GM08714 (cell line): ENCODE results near the gene CNMD.

Experiments
- H3K4me3 ChIP-seq: fragments of 200-500 bp; sonication (Bioruptor generic); 2 replicates; pipeline ENCODE4 v1.5.1; 2014; ENCODE audit warnings: mild to moderate bottlenecking, low read length, inconsistent platforms
- ZNF274 ChIP-seq: IDR thresholded peaks from 2 replicates; pipeline ENCODE4 v1.6.1; 2012; ENCODE audit warnings: mild to moderate bottlenecking, low read depth, low read length

Gene CNMD

DNA sequence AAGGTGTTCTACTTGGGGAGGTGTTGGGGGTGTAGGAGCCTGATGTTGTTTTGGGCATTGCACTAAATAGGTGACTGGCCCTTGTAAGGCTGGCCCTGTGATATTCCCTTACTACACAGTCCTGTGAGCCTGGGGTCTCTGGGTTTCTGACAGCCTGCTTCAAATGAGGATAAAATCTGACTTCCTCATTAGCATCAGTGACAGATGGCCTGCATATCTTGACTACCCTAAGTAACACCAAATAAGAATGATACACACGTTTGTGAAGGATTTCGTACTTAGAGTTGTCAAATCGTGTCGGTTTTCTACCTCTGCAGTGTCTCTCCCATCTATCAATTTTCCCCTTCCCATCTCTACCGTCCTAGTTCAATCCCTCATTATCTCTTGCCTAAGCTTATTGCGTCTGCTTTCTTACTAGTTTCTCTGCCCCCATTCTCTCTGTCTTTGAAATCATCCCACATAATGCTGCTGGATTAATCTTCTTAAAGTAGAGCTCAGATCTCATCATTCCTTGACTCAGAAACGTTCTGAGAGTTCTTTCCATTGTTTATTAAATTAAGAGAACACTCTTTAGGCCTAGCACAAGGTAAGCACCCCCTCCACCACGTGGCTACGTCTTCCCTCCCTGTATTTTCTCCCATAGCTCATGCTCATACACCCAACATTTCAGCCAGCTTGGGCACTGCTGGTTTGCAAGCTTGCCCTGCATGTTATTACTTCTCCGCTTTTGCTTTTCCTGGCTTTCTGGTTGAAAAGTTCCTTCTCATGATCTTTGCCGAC is 26.2 kb upstream of the CNMD start:
- no peak overlapping the region for H3K4me3 ChIP-seq
- no peak for TF ChIP-seq ZNF274

DNA sequence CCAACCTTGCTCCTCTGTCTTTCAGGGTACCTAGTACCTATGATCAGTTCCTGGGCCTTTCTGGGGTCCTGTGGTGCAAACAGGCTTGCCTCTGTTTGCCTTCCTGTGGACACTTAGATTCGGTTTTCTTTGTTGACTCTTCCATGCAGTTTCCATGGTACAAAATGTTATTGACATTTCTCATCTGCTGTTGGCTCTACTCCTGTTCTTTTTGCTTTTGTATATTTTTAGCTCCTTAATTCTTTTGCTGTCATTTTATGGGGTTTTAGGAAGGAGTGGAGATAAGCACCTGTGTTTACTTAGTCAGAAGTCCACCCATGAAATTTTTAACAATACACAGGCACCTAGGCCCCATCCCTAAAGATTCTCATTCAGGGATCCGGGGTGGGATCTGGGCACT is 20.5 kb upstream of the CNMD start:
- no peak for TF ChIP-seq ZNF274
- H3K4me3 ChIP-seq, result no peak overlapping the region

DNA sequence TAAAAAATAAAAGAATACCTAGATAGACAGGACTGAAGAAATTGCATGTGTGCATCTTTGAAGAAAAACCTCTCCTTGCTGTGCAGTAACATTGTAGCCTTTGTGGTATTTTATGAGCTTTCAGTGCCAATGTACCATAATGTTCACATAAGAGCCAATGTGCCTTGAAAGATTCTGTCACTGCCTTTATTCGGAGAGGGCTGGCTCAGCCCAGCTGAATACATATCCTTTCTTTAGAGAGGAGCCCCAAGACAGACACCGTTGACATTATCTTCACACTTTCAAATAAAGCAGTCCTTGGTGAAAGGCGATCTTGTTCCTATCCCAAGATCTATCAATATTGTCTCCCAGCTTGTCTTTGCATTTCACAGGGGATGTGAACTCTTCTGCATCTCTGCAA is 18.5 kb upstream of the CNMD start:
- no peak for TF ChIP-seq ZNF274

DNA sequence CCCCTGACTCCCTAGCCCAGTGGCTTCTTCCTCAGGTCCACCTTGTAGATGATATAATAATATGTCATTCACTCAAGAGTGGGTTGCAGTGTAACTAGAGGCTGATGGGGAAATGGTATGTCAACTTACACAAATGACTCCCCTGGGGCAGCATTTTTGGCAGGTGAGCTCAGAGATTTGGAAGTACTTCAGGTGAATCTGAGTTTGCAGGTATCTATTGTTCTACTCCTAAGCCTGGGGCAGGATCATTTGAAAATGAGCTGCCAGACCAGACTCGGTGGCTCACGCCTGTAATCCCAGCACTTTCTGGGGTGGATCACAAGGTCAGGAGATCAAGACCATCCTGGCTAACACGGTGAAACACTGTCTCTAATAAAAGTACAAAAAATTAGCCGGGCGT is 11.6 kb upstream of the CNMD start:
- no peak for TF ChIP-seq ZNF274
- H3K4me3 ChIP-seq, result no peak overlapping the region

More for the DNA sequence above, 18.5 kb upstream of the CNMD start:
- H3K4me3 ChIP-seq, result no peak overlapping the region

DNA sequence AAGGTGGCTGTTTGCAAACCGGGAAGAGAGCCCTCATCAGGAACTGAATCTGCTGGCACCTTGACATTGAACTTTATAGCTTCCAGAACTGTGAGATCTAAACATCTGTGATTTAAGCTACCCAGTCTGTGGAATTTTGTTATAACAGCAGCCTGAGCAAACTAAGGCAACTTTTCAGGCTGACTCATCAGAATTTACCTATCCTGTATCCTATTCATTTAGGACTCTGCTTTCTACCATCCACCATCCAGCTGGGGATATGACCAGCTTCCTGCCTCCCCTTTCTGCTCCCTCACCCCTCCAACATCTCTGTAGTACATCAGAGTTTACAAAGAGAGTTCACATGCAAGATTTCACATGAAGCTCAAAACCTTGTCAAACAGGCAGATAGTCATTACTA is 11.1 kb upstream of the CNMD start:
- TF ChIP-seq ZNF274, result no peak

DNA sequence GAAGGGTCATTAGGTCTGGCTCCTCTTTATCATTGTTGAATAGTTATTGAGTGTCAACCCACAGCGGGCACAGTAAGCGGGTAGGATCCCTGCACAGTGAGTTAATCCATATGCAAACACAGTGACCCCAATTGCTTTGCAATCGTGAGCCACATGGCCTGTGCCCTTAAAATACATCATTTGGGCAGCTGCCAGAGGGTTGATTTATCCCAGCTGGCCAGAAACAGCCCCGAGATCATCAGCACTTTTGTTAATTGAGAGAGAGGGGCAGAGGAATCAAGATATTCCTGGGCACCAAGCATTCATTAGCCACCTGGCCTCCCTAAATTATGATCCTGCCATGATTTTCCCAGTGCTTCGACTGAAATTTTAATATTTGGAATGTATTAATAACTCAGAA is 9.8 kb upstream of the CNMD start:
- TF ChIP-seq ZNF274, result no peak
- H3K4me3 ChIP-seq, result no peak overlapping the region

More for the DNA sequence above, 11.1 kb upstream of the CNMD start:
- no peak overlapping the region for H3K4me3 ChIP-seq

DNA sequence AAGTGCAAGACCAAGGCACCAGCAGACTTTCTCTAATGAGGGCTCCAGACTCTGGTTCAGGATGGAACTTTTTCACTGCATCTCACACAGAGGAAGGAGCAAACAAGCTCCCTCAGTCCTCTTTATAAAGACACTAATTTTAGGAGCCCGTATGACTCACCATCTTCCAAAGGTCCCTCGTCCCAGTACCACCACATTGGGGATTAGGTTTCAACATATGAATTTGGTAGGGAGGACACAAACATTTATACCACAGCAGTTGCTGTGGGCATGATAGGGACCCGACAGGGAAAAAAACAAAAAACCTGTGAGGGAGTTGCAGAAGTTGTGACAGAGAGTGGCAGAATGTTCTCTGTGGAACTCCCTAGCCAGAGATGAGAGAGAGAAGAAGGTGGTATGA is 6.5 kb upstream of the CNMD start:
- H3K4me3 ChIP-seq, result no peak overlapping the region
- TF ChIP-seq ZNF274, result no peak

DNA sequence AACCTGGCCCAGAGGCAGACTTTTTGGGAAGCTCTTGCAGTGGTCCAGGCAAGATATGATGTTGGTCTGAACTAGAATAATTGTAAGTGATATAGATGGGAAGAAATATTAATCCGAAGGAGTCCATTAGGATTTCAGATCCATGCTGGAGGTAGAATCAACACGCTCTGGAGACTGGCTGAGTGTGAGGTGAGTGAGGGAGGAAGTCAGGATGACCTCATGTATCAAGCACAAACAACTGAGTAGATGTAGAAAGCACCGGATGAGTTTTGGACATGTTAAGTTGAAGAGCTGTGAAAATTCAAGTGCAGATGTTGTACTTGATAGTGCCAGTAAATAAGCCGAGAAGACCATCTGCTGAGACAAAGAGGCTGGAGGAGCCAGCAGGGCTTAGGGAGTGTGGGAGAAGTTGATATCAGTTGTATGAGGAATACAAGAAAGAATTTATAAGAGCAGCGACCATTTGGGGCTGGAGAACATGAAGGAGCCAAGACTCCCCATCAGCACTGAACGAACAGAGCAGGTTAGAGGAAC is 5.3 kb upstream of the CNMD start:
- TF ChIP-seq ZNF274, result no peak
- H3K4me3 ChIP-seq, result no peak overlapping the region

DNA sequence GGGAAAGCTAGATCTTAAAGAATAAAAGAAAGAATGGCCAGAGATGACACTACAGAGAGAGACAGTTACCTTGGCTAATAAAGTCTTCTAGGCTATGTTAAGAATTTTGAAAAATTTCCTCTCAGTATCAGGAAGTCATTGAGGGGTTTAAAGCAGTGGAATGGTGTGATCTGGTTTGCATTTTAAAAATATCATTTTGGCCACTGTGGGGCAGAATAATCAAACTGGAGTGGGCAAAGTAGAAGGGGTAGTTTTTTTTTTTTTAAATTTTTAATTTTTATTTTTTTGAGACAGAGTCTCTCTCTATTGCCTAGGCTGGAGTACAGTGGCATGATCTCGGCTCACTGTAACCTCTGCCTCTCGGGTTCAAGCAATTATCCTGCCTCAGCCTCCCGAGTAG is 4.4 kb upstream of the CNMD start:
- H3K4me3 ChIP-seq, result no peak overlapping the region
- no peak for TF ChIP-seq ZNF274

DNA sequence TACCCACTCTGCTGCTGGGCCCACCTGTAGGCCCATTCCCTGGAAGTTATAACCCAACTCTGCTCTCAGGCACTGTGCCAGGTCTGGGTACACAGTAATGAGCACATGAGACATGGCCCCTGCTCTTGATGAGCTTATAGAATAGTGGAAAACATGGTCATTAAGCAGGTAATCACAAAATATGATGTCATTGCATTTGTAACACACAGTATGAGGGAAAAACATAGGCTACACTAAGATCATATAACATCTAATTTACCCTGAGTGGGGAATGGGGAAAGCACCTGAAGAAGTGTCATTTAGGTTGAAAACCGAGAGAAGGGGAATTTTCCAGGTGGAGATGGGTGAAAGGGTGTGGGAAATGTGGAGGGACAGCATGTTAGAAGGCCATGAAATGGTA is 3.9 kb upstream of the CNMD start:
- no peak for TF ChIP-seq ZNF274
- no peak overlapping the region for H3K4me3 ChIP-seq

DNA sequence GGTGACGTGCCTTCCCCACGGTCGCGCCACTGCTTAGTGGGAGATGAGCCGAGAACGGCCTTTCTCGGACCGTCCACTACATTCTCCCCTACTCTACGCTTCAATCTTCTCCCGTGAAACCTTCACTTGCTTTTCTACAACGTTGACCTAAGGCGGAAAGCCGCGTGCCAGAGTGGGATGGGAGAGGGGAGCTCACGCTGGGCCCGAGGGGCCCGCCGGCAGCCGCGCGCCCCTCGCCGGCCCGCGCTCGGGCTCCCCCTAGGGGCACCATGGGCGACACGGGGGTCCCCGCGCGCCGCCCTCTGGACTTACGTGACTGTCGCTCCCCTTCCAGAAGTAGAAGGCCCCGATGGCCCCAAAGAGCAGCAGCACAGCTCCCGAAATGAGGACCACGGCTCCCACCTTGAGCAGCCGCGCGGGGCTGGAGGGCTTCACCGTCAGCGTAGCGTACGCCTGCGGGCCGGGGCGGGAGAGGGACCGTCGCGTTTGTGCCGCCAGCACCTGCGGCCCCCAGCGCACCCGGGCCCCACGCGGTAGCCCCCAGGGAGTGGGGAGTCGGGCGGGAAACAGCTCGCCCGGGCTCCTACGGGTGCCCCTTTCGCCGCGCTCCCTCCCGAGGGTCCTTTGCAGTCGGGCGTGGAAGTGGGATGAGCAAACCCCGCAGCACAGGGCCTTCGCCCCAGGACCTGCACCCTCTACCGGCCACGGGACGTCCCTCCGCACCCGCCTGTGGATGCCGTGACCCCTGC is 727 bp downstream of the CNMD start:
- no peak for TF ChIP-seq ZNF274
- no peak overlapping the region for H3K4me3 ChIP-seq

DNA sequence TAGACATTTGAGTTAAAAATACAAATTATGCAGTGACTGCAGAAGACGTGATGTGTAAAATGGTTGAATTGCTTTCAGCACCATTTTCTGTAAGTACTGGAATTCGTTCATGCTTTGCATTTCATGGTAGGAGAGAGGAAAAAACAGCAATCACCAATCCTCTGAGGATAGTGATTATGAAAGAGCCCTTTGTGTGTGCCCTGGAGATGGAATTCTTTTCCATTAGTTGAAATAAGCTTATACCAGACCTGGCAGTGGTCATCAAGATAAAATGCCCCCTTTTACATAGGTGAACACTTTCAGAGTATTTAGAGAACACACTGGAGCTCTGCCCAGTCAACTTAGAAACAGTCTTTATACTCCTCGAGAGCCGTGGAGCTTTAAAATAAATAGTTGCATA is 1.7 kb downstream of the CNMD start:
- no peak overlapping the region for H3K4me3 ChIP-seq
- no peak for TF ChIP-seq ZNF274

DNA sequence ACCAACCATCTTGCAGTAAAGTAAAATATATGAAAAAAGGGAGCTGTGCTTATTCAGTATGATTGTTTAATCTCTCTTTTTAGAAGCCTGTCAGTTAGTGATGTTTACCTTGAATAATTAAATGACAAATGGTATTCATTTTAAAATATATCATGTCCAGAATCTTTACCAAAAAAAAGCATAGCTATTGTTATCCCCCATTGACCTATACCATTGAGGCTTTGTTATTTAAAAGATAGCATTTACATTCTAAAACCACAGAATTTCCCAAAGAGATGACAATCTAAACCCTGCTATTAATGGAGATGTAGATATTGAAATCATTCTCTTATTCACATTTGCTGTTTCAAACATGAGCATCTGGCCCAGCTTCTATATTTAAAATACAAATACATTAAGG is 2.2 kb downstream of the CNMD start:
- no peak for TF ChIP-seq ZNF274
- H3K4me3 ChIP-seq, result no peak overlapping the region

DNA sequence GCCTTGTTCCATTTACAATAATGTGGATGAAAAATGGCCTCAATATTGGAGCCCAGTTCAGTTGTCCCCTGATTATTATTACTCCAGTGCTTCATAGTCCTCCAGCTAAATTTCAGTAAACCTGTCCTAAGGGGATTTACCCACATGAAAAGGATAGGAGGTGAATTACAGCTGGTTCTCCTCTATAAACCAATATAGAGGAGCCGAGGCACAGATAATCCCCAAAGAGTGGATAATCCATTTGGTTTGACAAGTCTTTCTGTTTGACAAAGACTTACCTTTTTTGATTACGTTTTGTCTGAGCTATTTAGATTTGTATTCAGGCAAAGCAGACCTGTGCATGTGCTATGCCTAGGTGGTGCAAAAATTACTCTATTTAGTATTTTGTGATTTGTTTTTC is 2.7 kb downstream of the CNMD start:
- H3K4me3 ChIP-seq, result no peak overlapping the region
- no peak for TF ChIP-seq ZNF274

DNA sequence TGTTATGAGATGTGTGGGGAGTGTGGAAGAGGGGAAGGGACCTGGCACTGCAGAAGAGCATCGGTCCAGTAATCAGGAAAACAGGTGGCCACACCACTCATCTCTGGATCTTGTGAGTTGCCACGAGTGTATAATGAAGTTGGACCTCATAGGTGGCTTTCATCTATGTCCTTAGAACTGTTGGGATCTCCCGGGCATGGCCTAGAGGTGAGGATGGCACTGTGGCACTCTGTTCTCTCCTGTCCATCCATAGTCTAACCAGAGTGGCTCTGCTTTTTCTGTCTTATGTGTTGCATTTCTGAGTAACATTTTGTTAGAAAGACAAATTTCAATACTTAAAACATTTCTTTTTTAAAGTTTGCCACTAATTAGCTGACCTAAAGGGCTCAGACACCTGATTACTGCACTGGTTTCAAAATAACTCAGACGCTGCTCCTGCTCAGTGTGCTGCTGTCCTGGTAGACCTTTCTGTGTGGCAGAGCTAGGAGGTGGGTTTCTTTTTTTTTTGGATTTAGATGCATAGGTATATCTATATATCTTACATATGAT is 5.5 kb downstream of the CNMD start:
- TF ChIP-seq ZNF274, result no peak
- H3K4me3 ChIP-seq, result no peak overlapping the region
